BJ (cell line): ENCODE results near the gene NOVA1. TPM values are rescaled to one million over a fixed set of nuclear protein-coding genes. Genes with fewer than 3 reads are reported as not detected.

Source experiments
- CTCF ChIA-PET: fragments of 350-600 bp; formaldehyde crosslinking; extraction: SDS; loops from one replicate; lab custom pipeline; 2021; ENCODE audit warnings: antibody characterized with exemption, inconsistent platforms; lab: Yijun Ruan, JAX
- POLR2A ChIA-PET: fragments of 300-600 bp; sonication (Branson Sonifier 250); formaldehyde crosslinking; extraction: SDS; loops from one replicate; lab custom pipeline; 2021; ENCODE audit warnings: antibody characterized with exemption; lab: Charles Lee
- DNase-seq: peaks from one replicate; pipeline ENCODE4 v3.0.0-alpha.2; 2011; ENCODE audit warnings: low read depth
- H3K27me3 ChIP-seq: 2 replicates; pipeline ENCODE4 v1.6.0; 2011; ENCODE audit warnings: low read length; ENCODE audit not compliant: control insufficient read depth, insufficient read depth
- H3K36me3 ChIP-seq: 2 replicates; pipeline ENCODE4 v1.5.1; 2011; ENCODE audit warnings: low read length; ENCODE audit not compliant: control insufficient read depth, insufficient read depth
- H3K4me3 ChIP-seq: 2 replicates; pipeline ENCODE4 v1.5.1; 2011; ENCODE audit warnings: low read depth, mild to moderate bottlenecking, control low read depth, low read length
- polyA plus RNA-seq: library from polyadenylated mRNA; depleted of rRNA; stranded (reverse); fragments of >200 nt; gene quantifications from 2 replicates; pipeline ENCODE4 v1.2.3, GENCODE V29; 2011
- TF ChIP-seq, protein P1 (sequence below): IDR thresholded peaks from 2 replicates; pipeline ENCODE4 v1.5.1; 2011; ENCODE audit warnings: low read depth, mild to moderate bottlenecking, control low read depth, inconsistent platforms, low read length, moderate library complexity; ENCODE audit not compliant: insufficient read depth

Gene NOVA1
- polyA plus RNA-seq, 1 experiment = not detected

DNA sequence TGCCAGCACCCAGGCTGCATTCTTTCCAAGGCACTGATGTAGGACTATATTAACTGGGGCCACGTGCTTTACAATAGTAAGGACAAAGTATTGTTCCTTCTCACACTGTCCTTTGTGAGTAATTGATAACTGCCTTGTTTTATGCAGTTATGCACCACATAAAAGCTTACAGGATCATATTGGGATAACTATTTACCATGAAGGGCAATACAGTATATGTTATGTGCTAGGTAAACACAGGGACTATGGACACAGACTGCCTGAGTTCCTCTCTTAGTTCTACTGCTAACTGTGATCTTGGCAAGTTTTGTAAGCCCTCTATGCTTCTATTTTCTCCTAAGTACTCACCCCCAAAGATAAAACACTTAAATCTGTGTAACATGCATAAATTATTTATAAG lies 183.7 kb downstream of the NOVA1 start:
- Histone ChIP-seq H3K27me3 (no peaks in the 10 kb centered on the region), H3K36me3 (no peaks in the 10 kb centered on the region), H3K4me3 (no peak overlapping the region)
- TF ChIP-seq, protein P1, sequence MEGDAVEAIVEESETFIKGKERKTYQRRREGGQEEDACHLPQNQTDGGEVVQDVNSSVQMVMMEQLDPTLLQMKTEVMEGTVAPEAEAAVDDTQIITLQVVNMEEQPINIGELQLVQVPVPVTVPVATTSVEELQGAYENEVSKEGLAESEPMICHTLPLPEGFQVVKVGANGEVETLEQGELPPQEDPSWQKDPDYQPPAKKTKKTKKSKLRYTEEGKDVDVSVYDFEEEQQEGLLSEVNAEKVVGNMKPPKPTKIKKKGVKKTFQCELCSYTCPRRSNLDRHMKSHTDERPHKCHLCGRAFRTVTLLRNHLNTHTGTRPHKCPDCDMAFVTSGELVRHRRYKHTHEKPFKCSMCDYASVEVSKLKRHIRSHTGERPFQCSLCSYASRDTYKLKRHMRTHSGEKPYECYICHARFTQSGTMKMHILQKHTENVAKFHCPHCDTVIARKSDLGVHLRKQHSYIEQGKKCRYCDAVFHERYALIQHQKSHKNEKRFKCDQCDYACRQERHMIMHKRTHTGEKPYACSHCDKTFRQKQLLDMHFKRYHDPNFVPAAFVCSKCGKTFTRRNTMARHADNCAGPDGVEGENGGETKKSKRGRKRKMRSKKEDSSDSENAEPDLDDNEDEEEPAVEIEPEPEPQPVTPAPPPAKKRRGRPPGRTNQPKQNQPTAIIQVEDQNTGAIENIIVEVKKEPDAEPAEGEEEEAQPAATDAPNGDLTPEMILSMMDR = no peak
- no peak for DNase-seq
- POLR2A ChIA-PET = no interaction called here
- CTCF ChIA-PET = no interaction called here

DNA sequence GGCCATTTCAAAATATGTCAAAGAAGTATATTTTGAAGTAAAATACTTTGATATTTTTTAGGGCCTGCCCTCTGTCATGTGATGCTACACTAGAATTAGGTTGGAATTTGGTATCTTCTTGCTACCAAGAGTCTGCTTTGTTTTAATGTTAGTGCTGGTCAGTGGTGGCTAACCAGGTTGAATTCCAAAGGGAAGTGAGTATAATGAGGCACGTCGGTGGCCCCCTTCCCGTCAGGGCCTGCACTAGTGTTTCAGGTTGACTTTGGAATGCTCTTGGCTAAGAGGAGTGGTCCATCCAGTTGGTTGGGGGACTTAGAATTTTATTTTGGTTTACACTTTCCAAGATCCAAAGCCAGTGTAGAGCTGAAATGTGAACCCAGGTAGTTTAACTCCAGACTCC lies 185.4 kb downstream of the NOVA1 start:
- DNase-seq = no peak
- ChIA-PET CTCF (no interaction called here), POLR2A (no interaction called here)
- TF ChIP-seq, protein P1 = no peak
- no peaks in the 10 kb centered on the region for H3K27me3 ChIP-seq
- H3K4me3 ChIP-seq = no peak overlapping the region
- no peaks in the 10 kb centered on the region for H3K36me3 ChIP-seq

DNA sequence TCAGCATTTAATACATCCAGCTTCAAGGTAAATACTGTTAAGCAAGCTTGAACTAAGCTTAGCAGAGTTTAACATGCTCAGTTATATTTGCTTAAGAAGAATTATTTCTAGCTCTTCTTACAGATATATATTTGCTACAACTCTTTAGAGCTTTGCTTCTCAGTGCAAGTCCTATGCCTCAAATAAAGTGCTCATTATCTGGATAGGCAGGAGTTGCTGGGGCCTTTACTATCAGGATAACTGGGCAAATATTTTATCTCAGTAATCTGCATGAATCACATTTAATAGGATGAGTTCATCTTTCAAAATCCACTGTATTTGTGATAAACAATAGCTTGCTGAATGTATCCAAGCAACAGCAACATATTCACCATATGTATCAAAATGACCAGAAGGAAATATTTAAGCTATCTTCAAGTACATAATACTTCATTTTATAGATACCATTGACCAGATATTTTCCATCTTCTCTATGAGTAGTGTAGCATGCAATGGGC lies 187.6 kb downstream of the NOVA1 start:
- Histone ChIP-seq H3K36me3 (no peaks in the 10 kb centered on the region), H3K4me3 (no peak overlapping the region), H3K27me3 (no peaks in the 10 kb centered on the region)
- TF ChIP-seq, protein P1 = no peak
- no peak for DNase-seq
- ChIA-PET CTCF (no interaction called here), POLR2A (no interaction called here)

DNA sequence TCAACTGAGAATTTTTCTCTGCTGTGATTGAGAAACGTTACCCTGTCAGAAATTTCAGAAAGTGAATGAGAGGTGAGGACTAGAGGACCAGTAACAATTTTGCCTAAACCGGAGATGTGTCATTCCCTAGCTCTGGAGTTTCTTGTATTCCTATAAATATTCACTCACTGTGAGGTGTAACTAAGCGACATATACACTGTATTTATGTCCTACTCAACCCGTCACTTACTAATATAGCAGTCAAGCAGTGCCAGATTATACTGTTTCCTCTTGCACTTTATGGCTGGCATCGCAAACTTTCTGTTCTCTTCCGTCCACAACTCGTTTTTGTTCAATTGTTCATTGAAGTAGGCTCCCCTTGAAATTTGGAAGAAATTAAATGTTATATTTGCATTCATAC lies 192.9 kb downstream of the NOVA1 start:
- ChIA-PET CTCF (no interaction called here), POLR2A (no interaction called here)
- Histone ChIP-seq H3K4me3 (no peak overlapping the region), H3K36me3 (no peaks in the 10 kb centered on the region), H3K27me3 (no peaks in the 10 kb centered on the region)
- TF ChIP-seq, protein P1 = no peak
- no peak for DNase-seq

DNA sequence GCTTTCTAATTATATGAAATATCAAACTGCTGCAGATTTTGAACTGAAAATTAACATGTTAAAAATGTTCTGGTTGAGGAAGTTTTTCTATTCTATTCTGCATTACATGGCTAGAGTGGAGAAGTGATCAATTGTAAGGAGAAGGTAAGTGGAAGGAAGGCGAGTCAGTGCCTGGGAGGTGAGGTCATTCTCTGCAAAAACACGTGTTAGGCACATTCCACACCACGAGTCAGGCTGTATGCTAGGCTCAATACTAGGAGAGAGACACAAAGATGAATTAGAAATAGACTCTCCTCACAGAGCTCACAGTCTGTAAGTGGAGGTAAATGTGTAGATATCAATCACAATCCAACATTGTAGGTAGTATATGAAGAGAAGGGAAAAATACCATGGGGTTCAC lies 194.1 kb downstream of the NOVA1 start:
- POLR2A ChIA-PET = no interaction called here
- no peaks in the 10 kb centered on the region for H3K27me3 ChIP-seq
- TF ChIP-seq, protein P1 = no peak
- no peak for DNase-seq
- CTCF ChIA-PET = no interaction called here
- no peak overlapping the region for H3K4me3 ChIP-seq
- H3K36me3 ChIP-seq = no peaks in the 10 kb centered on the region
